HUDEP-2 (cell line): ENCODE data around the gene ERCC4.

Source experiments
- DNase-seq, 76 experiments: peaks; one replicate each; lab custom pipeline; 2025; ENCODE audit not compliant: unreplicated experiment in 76 of 76; lab: John Stamatoyannopoulos, UW

Gene ERCC4

GRCh38 chr16:13988038-13988437 lies 68.1 kb downstream of the ERCC4 start:
- DNase-seq, result no peak

GRCh38 chr16:13992322-13992721 lies 72.4 kb downstream of the ERCC4 start:
- no peak for DNase-seq

GRCh38 chr16:13992976-13993375 lies 73.0 kb downstream of the ERCC4 start:
- DNase-seq, result no peak

- DNase-seq, result no peak
Measured at GRCh38 chr16:13994239-13995106, 74.5 kb downstream of the ERCC4 start.

- no peak for DNase-seq
Measured at GRCh38 chr16:13995194-13995593, 75.2 kb downstream of the ERCC4 start.

- DNase-seq, result no peak
Measured at GRCh38 chr16:13996778-13997288, 76.9 kb downstream of the ERCC4 start.

GRCh38 chr16:13997526-13997925 lies 77.6 kb downstream of the ERCC4 start:
- no peak for DNase-seq

GRCh38 chr16:13997933-13998332 lies 78.0 kb downstream of the ERCC4 start:
- no peak for DNase-seq

GRCh38 chr16:13999071-13999894 lies 79.3 kb downstream of the ERCC4 start:
- DNase-seq, result no peak

- no peak for DNase-seq
Measured at GRCh38 chr16:13999895-14000425, 80.0 kb downstream of the ERCC4 start.

GRCh38 chr16:14001521-14001920 lies 81.6 kb downstream of the ERCC4 start:
- no peak for DNase-seq
